GM19438 (cell line): ENCODE measurements around the gene TTC34.

Source experiments
- ATAC-seq: cut with Tn5 transposase; IDR thresholded peaks from one replicate; pipeline ENCODE4 v1.9.1; 2021; ENCODE audit warnings: low read depth; ENCODE audit not compliant: unreplicated experiment

The TTC34 gene

DNA sequence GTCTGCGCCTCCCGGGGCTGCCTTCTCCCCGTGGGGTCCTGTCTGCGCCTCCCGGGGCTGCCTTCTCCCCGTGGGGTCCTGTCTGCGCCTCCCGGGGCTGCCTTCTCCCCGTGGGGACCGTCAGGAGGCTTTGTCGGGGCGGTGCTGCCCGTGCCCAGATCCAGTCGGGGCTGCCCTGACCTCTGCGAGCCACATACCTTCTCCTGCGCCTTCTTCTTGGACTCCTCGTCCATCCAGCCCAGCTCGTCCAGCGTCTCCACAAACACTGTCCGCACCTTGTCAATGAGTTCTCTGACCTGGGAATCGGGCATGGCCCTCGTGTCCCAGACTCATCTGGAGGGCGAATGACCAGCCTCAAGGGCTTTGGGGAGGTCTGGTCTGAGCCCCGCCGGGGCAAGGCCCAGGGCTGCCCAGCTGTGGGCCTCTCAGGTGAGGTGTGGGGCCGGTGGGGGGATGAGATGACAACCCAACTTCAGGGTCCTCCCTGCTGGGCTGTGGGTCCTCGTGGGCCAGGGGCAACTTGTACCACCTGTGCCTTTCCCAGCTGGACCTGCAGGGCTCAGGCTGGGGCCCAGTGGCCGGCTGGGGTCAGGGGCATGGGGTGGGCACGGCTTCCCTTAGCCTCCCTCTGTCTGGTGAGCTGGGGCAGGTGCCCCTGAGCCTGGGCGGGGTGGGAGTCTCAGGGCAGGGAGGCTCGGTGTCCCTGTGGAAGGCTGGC, 205.5 kb downstream of the TTC34 start:
- ATAC-seq: no peak

DNA sequence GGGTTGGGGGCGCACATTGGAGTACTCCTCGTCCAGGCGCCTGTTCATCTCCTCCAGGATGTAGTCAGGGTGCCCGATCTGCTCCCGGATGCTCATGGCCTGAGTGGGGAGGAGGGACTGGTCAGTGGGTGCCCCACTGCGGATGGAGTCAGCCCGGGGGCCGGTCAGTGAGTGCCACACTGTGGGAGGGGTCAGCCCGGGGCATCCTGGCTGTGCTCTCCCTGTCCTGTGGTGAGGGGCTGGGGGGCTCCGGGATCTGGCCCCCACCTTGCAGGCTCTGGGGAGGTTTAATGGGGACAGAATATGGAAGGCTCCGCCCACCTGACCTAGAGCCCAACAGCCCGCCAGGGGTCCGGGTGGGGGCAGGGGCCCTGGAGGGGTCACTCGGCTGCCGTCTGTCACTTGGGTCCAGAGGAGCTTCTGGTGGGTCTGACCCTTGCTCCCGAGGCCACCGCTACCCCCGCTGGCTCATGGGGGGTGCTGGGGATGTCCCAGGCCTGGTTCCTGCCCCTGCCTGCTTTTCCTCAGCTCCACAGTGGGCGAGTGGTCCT, 206.2 kb downstream of the TTC34 start:
- ATAC-seq: no peak

DNA sequence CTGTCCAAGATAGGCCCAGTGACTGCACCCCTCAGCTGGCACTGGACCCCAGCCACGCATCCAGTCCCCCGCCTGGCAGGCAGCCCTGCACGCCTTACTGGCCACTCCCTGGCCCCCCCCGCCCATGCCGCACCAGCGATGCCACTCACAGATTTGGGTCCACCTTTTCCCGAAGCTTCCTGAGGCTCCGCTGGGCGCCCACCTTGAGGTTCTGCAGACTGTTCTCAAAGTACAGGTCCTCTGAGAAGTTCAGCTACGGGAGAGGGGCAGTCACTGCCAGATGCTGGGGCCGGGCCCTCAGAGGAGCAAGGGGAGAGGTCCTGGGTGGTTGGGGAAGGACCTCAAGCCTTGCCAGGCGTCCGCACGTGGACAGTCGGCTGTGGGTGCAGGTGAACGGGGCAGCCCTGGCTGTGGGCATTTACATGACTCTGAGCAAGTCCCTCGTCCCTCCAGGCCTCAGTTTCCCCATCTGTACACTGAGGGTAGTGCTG, 206.8 kb downstream of the TTC34 start:
- no peak for ATAC-seq

DNA sequence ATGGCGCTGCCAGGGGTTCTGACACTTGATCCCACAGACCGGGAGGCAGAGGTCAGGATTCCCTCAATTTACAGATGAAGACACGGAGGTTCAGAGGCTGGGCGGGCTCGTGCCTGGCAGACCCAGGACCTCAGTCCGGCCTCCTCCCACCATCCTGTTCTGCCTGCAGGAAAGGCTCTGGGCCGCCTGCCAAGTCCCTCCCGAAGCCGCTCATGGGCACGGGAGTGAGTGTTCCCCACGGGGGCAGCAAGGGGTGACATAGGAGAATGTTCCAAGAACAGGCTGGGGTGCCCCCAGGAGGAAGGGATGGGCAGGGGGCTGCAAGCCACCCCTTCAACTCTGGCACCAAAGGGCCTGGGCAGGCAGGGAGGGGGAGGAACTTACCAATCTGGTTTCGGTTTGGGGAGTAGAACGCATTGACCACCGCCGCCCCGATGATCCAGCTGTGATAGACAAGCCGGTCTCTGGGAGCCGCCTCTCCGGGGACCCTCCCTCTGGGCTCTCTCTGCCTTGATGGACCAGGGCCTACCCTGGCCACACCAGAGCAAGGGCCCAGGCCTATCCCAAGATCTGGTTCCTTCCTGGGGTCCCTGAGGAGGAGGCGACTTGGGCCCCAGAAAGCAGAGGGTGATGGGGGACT, 207.4 kb downstream of the TTC34 start:
- no peak for ATAC-seq

DNA sequence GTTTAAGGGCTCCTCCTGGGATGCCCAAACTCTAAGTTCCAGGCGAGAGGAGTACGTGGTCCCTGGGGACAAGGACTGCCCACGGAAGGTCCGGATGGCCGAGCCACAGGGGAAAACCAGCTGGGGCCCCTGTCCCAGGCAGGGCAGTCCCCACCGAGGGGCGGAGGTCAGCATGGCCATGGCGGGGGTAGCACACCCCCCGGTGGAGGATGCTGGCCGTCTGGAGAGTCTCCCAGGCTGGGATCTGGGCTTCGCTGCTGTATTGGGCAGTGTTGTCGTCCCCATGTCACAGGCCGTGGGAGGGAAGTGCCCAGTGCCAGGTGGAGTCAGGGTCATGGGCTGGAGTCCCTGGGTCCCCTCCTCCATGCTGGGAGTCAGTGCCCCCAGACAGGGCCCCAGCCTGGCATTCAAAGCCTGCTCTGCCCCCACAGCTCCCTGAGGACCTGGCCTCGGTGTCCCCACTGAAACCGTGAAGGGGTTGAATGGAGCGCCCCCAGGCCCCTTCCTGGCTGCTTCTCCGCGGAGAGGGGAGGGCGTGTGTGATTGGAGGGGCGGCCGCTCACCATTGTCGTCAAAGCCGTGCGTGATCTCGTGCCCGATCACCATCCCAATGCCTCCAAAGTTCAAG, 208.1 kb downstream of the TTC34 start:
- no peak for ATAC-seq

DNA sequence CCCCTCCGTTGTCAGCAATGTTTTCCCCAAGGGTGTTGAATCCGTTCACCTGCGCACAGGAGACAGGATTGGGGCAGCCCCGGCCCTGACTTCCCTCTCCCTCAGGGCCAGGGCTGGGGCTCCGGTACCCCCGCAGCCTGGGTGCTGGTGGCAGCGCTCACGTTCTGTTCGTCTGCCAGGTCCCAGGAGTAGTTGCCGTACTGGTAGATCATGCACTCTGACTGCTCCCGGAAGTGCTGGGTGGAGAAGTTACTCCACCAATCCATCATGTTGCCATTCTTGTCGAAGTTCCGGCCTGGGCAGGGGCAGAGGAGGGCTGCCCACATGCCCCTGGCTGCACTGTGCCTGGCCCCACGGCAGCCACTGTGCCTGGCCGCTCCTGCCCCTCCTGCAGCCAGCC, 208.8 kb downstream of the TTC34 start:
- no peak for ATAC-seq

DNA sequence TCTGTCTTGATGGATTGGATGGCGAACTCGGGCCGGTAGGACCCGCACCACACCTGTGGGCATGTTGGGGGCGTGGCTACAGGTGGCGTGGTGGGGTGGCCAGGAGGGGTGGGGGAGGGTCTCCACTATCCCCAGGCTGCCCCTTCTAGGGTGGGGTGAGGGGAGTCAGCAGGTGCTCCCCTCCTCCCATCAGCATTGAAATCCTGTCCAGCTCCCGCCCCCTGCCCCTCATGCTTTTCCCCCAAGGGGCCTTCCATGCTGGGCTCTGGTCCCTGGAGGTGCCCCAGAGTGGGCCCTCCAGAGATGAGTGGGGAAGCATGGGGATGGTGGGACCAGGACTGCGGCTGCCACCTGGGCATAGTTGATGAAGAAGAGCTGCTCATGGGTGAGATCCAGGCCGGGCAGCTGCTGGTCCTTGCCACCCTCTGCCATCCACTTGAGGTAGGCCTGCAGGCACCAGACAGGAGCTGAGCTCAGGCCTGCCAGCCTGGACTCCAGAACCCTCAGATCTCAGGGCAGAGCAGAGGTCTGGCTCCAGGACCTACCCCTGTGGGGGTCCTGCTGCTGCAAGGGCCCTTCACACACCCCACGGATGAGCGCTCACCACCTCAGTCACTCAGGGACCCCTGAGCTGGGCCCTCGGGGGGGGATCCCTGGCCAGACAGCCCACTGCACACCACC, 209.8 kb downstream of the TTC34 start:
- ATAC-seq: no peak

DNA sequence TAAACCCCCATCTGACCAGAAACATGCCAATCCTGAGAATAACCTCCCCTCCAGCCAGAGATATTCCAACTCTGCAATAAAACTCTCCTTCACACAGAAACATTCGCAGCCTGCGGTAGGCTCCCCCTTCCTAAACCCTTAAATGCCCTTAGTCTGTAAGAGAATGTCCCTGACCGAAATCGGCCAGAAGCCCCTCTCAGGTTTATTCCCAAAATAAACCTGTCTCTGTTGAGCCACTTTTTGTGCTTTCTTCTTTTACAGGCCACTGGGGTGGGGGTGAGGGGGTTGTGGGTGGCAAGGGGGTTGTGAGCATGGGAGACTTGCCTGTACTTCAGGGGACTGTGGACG, 210.3 kb downstream of the TTC34 start:
- no peak for ATAC-seq

DNA sequence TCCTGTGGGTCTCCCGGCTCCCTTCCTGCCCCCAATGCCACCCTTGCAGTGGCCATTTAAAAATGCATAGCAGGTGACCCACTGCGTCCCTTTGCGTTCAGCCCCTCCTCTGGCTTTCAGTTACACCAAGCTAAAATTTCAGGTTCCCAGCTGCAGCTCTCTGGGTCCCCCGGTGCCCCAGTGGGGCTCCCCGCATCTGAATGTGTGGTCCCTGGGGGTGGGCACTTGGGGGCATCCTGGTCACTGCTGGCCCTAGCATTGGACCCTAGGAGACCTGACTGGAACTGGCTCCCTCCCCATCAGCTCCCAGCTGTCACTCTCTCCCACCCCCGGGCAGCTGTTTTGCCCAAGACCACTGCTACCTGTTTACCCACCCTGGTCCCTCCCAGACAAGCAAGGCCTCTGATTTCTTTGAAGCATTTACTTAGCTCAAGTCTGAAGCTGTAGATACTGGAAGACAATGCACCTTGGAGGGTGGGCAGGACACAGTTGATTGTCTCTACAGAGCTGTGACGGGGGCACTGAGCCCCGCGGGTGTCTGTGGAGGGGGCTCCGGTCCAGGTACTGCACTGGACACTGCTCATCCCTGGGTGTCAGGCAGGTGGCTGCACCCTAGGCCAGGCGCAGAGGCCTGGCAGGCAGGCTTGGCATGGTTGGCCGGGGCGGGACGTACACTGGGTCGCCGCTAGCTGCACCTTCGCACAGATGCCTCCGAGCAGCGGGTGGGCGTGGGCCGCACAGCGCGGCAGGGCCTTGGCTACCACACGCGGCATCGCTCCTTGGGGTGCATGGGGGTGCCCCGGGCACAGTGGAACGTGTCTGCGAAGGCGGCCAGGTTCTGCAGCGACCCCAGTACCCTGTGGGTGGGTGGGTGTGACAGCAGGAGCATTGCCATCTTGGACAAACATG, 211.0 kb downstream of the TTC34 start:
- no peak for ATAC-seq

DNA sequence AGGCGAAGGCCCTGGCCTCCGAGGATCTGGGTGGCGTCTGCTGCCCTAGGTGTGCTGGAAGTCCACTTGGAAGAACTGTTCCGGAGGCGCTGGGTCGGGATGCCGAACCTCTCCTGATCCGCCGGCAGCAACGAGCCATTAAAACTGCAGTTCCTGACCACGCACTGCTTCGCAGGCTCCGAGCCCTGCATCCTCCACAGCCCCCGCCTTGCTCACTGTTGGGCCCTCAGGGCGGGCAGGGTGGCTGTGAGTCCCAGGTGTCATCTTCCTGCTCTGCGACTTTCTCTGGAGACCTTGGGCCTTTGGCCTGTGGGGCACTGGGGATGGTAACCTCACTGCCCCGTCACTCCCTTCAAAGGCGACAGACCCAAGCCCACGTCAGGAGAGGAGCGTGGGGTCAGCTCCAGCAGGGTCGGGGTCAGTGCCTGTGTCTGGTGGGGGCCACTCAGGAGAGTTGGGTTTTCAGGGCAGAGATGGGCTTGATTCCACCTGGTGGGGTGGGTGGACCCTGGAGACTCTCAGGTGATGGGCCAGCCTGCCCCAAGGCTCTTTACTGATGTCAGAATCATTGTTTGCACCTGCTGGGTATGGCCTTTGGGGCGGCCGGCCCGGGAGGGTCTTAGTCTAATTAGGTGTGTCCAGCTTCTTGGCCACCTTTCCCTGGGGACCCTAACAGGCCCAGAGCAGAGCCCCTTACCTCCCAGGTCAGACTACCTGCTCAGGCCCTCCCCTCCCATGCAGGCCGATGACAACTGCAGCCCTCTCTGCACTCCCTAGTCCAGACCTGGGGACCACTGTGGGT, 211.9 kb downstream of the TTC34 start:
- ATAC-seq: no peak

DNA sequence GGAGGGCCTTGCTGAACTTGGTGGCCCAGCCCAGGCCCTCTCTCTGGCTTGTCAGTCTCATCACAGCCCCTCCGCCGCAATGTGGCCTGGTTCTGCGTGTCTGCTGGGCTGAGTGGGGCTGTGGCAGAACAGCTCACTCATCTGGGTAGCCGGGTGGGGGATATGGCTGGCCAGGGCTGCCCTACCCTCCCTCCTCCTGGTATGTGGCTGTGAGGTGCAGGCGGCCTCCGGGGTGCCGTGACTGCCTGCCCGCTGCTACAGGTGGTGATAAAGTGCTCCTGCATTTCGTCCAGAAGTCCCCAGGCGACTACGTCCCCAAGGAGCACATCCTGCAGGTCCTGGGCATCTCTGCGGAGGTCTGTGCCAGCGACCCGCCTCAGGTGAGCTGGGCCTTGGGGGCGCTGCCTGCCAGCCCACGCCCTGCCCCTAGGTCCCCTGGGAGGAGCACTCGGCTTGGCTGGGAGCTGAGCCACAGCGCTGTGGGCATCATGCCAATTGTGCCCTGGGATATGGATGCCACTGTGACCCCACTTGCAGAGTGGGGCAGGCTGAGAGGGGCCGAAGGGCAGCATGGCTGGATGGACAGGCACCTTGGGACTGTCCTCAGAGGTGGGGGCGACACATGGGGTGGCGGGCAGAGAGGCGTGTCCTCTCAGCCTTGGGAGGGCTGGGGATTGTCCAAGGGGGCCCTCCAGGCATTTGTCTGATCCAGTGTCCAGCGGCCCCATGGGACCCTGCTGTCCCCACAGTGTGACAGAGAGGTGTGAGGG, 212.6 kb downstream of the TTC34 start:
- ATAC-seq: no peak

DNA sequence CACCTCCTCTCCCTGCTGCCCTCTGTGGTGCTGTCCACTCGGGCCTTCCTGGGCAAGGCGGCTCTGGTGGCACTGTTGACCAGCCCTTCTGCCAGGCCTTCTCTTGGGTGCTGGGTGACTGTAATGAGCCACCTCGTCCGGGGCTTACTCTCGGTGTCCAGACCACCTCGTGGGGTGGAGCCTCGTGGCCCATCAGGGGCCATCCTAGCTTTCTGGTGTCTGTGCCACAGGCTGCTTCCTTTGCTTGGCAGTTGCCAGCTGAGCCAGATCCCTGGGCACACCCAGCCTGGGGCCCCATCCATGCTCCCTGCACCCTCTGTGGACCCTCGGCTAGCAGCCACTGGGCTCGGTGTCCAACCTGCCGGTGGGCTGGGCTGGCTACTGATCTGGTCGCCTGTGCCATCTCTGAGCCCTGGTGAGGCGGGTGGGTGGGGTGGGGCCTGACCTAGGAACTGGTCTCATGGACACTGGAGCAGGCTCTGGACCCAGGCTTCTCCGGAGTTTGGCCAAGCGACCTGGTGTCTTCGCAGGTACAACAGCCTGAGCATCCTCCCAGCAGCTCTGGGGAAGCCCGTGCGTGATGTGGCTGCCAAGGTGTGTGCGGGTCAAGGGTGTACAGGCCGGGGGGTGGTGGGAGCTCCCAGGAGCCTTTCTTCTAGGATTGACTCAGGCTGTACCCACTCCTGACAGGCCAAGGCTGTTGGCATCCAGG, 213.5 kb downstream of the TTC34 start:
- no peak for ATAC-seq

DNA sequence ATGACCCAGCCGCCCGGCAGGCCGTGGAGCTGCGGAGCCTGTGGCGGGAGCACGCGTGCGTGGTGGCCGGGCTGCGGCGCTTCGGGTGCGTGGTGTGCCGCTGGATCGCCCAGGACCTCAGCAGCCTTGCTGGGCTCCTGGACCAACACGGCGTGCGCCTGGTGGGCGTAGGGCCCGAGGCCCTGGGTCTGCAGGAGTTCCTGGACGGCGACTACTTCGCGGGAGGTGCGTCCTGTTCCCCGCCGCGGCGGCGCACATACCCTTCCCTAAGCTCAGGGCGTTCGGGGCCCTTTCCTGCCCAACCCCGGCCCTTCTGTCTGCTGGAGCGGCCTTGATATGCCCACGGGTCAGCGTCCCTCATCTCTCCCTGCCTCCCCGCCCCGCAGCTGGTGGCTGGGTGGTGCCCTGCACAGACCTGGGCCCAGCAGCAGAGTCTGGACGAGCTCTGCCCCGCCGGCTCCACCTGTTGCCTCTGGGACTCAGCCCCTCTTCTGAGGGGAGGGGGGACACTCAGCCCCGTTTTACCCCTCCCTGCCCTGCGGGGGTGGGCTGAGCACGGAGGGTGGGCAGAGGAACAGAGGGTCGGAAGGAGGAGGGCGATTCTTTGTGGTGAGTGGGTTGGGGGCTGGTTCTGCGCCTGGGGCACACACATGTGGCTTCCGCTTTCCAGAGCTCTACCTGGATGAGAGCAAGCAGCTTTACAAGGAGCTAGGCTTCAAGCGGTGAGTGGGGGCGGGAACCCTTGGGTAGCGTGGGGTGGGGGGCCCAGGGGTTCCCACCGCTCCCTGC, 214.2 kb downstream of the TTC34 start:
- ATAC-seq: no peak

DNA sequence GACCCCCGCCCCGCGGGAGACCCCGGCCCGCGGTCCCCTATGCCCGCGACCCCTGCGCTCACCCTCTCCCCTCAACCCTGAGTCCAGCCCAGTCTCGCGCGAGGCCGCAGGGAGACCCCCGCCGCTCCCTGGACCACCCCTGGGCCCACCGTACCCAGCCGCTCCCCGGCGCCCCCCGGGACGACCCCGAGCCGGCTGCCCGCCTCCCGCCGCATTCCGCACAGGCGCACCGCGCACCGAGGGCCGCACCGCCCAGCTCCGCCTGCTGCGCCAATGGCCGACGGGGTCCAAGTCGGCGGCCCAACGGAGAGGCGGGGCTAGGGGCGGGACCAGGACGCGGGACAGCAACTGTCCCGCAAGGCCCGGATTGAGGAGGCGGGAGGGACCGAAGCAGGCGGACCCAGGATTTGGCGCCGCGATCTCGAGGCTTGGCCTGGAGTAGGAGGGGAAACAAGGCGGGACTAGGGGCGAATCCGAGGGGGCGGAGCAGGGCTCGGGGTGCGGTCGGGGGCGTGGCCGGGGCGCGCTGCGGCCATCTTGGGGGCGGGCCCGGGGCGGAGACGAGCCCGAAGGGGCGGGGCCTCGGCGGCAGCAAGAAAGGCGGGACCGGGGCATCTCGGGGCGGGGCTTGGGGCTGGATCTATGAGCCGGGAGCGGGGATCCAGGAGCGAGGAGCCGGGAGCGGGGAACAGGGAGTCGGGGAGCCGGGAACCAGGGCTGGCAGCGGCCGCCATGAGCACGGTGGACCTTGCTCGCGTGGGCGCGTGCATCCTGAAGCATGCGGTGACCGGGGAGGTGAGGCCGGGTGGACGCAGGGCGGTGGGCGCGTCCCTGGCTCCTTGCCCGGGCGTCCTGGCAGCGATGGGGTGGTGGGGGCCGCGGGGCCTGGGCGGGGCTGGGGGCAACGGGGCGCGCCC, 215.1 kb downstream of the TTC34 start, which contains the start of gene PRXL2B:
PRXL2B (plus strand) TSS at position 624 of the 917 bp plus-strand sequence; CDS start at position 733, 109 bp downstream.
- ATAC-seq: peak; percentile 51
